SU-DHL-6 (cell line): Measurements from ENCODE around the gene LHPP.

Experiments used
- EZH2phosphoT487 ChIP-seq: fragments of 200-600 bp; sonication (generic), shearing (Covaris generic); conservative IDR thresholded peaks from 2 replicates; pipeline ENCODE4 v1.6.1; 2018; ENCODE audit warnings: mild to moderate bottlenecking, antibody characterized with exemption, low read length, moderate library complexity, mixed read lengths
- TF ChIP-seq, protein P1 (sequence below): fragments of 200-600 bp; sonication (generic); IDR thresholded peaks from one replicate; pipeline ENCODE4 v1.5.1; 2017; ENCODE audit warnings: antibody characterized with exemption, mild to moderate bottlenecking, low read length, moderate library complexity; ENCODE audit not compliant: insufficient read depth, poor library complexity, severe bottlenecking

GRCh38 chr10:124523901-124524300 is 62.3 kb downstream of the LHPP start:
- TF ChIP-seq, protein P1, sequence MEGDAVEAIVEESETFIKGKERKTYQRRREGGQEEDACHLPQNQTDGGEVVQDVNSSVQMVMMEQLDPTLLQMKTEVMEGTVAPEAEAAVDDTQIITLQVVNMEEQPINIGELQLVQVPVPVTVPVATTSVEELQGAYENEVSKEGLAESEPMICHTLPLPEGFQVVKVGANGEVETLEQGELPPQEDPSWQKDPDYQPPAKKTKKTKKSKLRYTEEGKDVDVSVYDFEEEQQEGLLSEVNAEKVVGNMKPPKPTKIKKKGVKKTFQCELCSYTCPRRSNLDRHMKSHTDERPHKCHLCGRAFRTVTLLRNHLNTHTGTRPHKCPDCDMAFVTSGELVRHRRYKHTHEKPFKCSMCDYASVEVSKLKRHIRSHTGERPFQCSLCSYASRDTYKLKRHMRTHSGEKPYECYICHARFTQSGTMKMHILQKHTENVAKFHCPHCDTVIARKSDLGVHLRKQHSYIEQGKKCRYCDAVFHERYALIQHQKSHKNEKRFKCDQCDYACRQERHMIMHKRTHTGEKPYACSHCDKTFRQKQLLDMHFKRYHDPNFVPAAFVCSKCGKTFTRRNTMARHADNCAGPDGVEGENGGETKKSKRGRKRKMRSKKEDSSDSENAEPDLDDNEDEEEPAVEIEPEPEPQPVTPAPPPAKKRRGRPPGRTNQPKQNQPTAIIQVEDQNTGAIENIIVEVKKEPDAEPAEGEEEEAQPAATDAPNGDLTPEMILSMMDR: no peak
- no peak for TF ChIP-seq EZH2phosphoT487
